Stomach (tissue), 9 donors: ENCODE measurements around the gene OR2L8. TPM values are rescaled to one million over a fixed set of nuclear protein-coding genes. Genes with fewer than 3 reads are reported as not detected.

Experiments used
- DNase-seq, 2 donors: peaks; one replicate each; pipeline versions ENCODE4 v3.0.0 to v3.0.0-alpha.2; 2013 to 2019
- H3K27ac ChIP-seq, 5 donors: fragments of 200-600 bp in 4 of 5; sonication (generic) in 4 of 5; one replicate each; pipeline ENCODE4 v1.5.1; 2013 to 2019; ENCODE audit warnings: mild to moderate bottlenecking in 1 of 5, moderate library complexity in 1 of 5
- H3K27me3 ChIP-seq, 3 donors: fragments of 200-600 bp; sonication (generic); one replicate each; pipeline ENCODE4 v1.5.1; 2017 to 2019; ENCODE audit warnings: mixed run types in 1 of 3
- H3K36me3 ChIP-seq, 4 donors: fragments of 200-600 bp; sonication (generic); 1 replicate in 3 of 4; 2 replicates in 1 of 4; pipeline ENCODE4 v1.5.1; 2016 to 2019
- H3K4me1 ChIP-seq, 4 donors: fragments of 200-600 bp; sonication (generic); one replicate each; pipeline ENCODE4 v1.5.1; 2016 to 2019
- H3K4me3 ChIP-seq, 4 donors: fragments of 200-600 bp; sonication (generic) in 3 of 4; one replicate each; pipeline ENCODE4 v1.5.1; 2016 to 2019; ENCODE audit warnings: mild to moderate bottlenecking in 1 of 4
- H3K9me3 ChIP-seq, 4 donors: fragments of 200-600 bp; sonication (generic); one replicate each; pipeline ENCODE4 v1.5.1; 2016 to 2019
- CTCF ChIP-seq, 7 experiments: fragments of 450-650 bp in 4 of 7; fragments of 200-600 bp in 3 of 7; sonication (generic) in 3 of 7; IDR thresholded peaks; one replicate each; pipeline ENCODE4 v1.5.1; 2016 to 2019; ENCODE audit warnings: antibody characterized with exemption in 7 of 7, control low read depth in 2 of 7, mild to moderate bottlenecking in 1 of 7
- EP300 ChIP-seq: sonication (generic); formaldehyde crosslinking; IDR thresholded peaks from one replicate; pipeline ENCODE4 v1.6.1; 2017; ENCODE audit warnings: antibody characterized with exemption
- POLR2A ChIP-seq, 4 donors: fragments of 450-650 bp; IDR thresholded peaks; one replicate each; pipeline ENCODE4 v1.6.1; 2016; ENCODE audit warnings: antibody characterized with exemption in 4 of 4, control low read depth in 2 of 4, mild to moderate bottlenecking in 1 of 4, moderate library complexity in 1 of 4
- POLR2AphosphoS5 ChIP-seq, 3 donors: sonication (generic); formaldehyde crosslinking; IDR thresholded peaks; one replicate each; pipeline ENCODE4 v1.6.1; 2016; ENCODE audit warnings: antibody characterized with exemption in 3 of 3
- WGBS, 5 donors: extraction: QIAGEN DNeasy Blood & Tissue Kit in 3 of 5; methylation state at CpG; one replicate each; pipeline versions ENCODE4 v1.1.5 to v1.1.7; 2013 to 2018; 5-methylcytosine and 5-hydroxymethylcytosine counted together
- intact Hi-C: fragments of 100-400 bp; cut with DNase I; formaldehyde crosslinking; loops from one replicate; pipeline ENCODE4 v1.15.1; 2023; ENCODE audit warnings: low total_unique reads
- polyA plus RNA-seq, 3 donors: library from polyadenylated mRNA; stranded (reverse); fragments of 200-250 nt; gene quantifications; one replicate each; pipeline ENCODE4 v1.2.3, GENCODE V29; 2013
- total RNA-seq, 5 donors: library from RNA; depleted of rRNA; stranded (reverse); fragments of >200 nt; gene quantifications; one replicate each; pipeline versions ENCODE4 v1.1.0 to v1.2.3, GENCODE V29; 2014 to 2016
- donor health status: healthy with polysubstance abuse.
- donor health status: Bipolar disorder and iron deficiency.
- donor health status: healthy.

OR2L8 gene
- total and polyA plus RNA-seq, 8 donors = not detected

- Histone ChIP-seq H3K4me3 (no peak overlapping the region), H3K4me1 (no peaks in the 10 kb centered on the region), H3K36me3 (no peaks in the 10 kb centered on the region), H3K9me3 (peaks cover 0 to 4% (median 0%) of the 10 kb centered on the region in 4 donors), H3K27me3 (no peaks in the 10 kb centered on the region), H3K27ac (no peak overlapping the region)
- DNase-seq = no peak
- TF ChIP-seq POLR2A (IDR thresholded peaks at IDR 0.05) (no peak), CTCF (IDR thresholded peaks at IDR 0.05) (no peak), EP300 (no peak), POLR2AphosphoS5 (IDR thresholded peaks at IDR 0.05) (no peak)
- 20 to 40% (median 29%) methylated on average over 3 of the region's 3 CpGs for WGBS, 5 donors
- intact Hi-C loops = no loop called here
These were observed 13.1 kb downstream of the OR2L8 start for GRCh38 chr1:247961791-247962190.

GRCh38 chr1:247962911-247963588 is 14.4 kb downstream of the OR2L8 start:
- H3K4me3 ChIP-seq = no peak overlapping the region
- intact Hi-C loops = no loop called here
- TF ChIP-seq CTCF (IDR thresholded peaks at IDR 0.05) = no peak
- no peak for TF ChIP-seq POLR2A (IDR thresholded peaks at IDR 0.05)
- no peak for TF ChIP-seq EP300
- TF ChIP-seq POLR2AphosphoS5 (IDR thresholded peaks at IDR 0.05) = no peak
- H3K9me3 ChIP-seq = peaks cover 0 to 4% (median 0%) of the 10 kb centered on the region in 4 donors
- H3K4me1 ChIP-seq = no peaks in the 10 kb centered on the region
- no peaks in the 10 kb centered on the region for H3K27me3 ChIP-seq
- no peaks in the 10 kb centered on the region for H3K36me3 ChIP-seq
- H3K27ac ChIP-seq = no peak overlapping the region
- DNase-seq = no peak
- 56 to 75% (median 69%) methylated on average over 4 of the region's 4 CpGs for WGBS, 5 donors

GRCh38 chr1:247964933-247965332 is 16.3 kb downstream of the OR2L8 start, which contains the start of gene OR2AK2:
Gene OR2AK2, plus strand, starts transcription at chr1:247965233. Its CDS starts 144 bp downstream, at chr1:247965377.
- Histone ChIP-seq H3K27me3 (no peaks in the 10 kb centered on the region), H3K36me3 (no peaks in the 10 kb centered on the region), H3K27ac (no peak within 1 kb of the TSS), H3K4me3 (no peak within 1 kb of the TSS), H3K4me1 (no peaks in the 10 kb centered on the region), H3K9me3 (peaks cover 0 to 9% (median 0%) of the 10 kb centered on the region in 4 donors)
- TF ChIP-seq POLR2AphosphoS5 (IDR thresholded peaks at IDR 0.05) (no peak), POLR2A (IDR thresholded peaks at IDR 0.05) (no peak), CTCF (IDR thresholded peaks at IDR 0.05) (no peak), EP300 (no peak)
- DNase-seq = no peak
- intact Hi-C loops = no loop called here
- 79 to 89% (median 89%) methylated on average over 2 of the region's 2 CpGs for WGBS, 5 donors

- Histone ChIP-seq H3K4me1 (no peaks in the 10 kb centered on the region), H3K27ac (no peak overlapping the region), H3K27me3 (no peaks in the 10 kb centered on the region), H3K9me3 (peaks cover 0 to 5% (median 0%) of the 10 kb centered on the region in 4 donors), H3K4me3 (no peak overlapping the region), H3K36me3 (no peaks in the 10 kb centered on the region)
- TF ChIP-seq EP300 (no peak), POLR2AphosphoS5 (IDR thresholded peaks at IDR 0.05) (no peak), CTCF (IDR thresholded peaks at IDR 0.05) (no peak), POLR2A (IDR thresholded peaks at IDR 0.05) (no peak)
- 57 to 68% (median 65%) methylated on average over 5 of the region's 5 CpGs for WGBS, 5 donors
- intact Hi-C loops = no loop called here
- DNase-seq = no peak
These were observed 18.0 kb downstream of the OR2L8 start for GRCh38 chr1:247966532-247967204.
